GM19238 (cell line): Measurements from ENCODE around the gene TMEM25.
"Not testable (repeated sequence)": the region's sequence is repeated elsewhere in the genome, so short reads cannot be mapped to it uniquely, and the experiment has no call there.

Source experiments
- DNase-seq: peaks from one replicate; pipeline ENCODE4 v3.0.0; 2011; ENCODE audit warnings: low spot score; ENCODE audit not compliant: insufficient read length

The TMEM25 gene

DNA sequence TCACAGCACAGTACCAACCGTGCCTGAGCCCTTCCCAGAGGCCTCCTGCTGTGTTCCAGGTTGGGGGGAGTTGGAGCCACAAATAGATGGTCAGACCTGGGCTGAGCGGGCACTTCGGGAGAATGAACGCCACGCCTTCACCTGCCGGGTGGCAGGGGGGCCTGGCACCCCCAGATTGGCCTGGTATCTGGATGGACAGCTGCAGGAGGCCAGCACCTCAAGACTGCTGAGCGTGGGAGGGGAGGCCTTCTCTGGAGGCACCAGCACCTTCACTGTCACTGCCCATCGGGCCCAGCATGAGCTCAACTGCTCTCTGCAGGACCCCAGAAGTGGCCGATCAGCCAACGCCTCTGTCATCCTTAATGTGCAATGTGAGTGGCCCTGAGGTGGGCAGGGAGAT, 1.1 kb downstream of the TMEM25 start:
- no peak for DNase-seq

DNA sequence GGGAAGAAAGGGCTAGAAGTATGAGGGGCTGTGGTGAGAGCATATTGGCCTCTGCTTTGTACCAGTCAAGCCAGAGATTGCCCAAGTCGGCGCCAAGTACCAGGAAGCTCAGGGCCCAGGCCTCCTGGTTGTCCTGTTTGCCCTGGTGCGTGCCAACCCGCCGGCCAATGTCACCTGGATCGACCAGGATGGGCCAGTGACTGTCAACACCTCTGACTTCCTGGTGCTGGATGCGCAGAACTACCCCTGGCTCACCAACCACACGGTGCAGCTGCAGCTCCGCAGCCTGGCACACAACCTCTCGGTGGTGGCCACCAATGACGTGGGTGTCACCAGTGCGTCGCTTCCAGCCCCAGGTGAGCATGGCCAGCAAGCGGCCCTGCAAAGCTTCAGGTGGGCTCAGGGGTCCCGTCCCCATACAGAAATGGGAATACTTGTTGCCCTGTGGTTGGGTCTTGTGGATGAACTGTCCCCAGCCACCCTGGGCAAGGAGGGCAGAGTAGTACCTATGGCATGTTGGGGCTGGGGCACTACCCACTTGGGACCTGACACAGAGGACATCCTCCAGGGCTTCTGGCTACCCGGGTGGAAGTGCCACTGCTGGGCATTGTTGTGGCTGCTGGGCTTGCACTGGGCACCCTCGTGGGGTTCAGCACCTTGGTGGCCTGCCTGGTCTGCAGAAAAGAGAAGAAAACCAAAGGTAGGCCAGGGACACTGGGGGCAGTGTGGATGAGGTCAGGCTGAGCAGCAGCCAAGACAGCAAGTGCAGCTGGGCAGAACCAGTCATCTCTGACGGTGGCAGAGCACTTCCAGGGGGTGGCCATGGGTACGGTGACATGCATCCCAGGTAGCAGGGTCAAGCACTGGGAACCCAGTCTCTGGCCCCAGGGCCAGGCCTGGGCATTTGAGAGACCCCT, 2.1 kb downstream of the TMEM25 start:
- DNase-seq, result no peak

DNA sequence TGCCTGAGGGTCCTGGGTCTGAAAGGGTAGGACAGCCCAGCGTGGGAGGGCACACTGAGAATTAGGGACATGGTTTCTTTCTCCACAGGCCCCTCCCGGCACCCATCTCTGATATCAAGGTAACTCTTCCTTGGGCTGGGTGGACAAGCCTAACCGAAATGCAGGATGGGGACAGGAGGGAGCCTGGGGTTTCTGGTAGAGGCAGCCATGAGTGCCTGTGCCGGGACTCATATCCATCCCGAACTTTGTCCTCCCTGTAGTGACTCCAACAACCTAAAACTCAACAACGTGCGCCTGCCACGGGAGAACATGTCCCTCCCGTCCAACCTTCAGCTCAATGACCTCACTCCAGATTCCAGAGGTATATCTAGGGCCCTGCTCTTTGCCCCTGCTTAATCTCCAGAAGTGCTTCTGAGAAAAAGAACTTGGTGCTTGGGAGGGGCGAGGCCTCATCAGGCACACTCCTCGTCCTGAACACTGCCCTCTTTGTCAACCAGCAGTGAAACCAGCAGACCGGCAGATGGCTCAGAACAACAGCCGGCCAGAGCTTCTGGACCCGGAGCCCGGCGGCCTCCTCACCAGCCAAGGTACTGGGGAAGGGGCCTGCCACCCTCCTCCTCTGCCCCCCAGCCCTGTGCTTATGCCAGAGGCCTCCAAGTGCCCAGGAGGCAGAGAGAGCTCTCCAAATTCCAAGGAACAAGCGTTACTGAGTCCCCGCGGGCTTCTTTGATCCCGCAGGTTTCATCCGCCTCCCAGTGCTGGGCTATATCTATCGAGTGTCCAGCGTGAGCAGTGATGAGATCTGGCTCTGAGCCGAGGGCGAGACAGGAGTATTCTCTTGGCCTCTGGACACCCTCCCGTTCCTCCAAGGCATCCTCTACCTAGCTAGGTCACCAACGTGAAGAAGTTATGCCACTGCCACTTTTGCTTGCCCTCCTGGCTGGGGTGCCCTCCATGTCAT, 3.1 kb downstream of the TMEM25 start:
- DNase-seq, result no peak

DNA sequence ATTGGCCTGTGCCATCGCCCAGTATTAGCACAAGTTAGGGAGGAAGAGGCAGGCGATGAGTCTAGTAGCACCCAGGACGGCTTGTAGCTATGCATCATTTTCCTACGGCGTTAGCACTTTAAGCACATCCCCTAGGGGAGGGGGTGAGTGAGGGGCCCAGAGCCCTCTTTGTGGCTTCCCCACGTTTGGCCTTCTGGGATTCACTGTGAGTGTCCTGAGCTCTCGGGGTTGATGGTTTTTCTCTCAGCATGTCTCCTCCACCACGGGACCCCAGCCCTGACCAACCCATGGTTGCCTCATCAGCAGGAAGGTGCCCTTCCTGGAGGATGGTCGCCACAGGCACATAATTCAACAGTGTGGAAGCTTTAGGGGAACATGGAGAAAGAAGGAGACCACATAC, 4.3 kb downstream of the TMEM25 start:
- DNase-seq, result no peak

DNA sequence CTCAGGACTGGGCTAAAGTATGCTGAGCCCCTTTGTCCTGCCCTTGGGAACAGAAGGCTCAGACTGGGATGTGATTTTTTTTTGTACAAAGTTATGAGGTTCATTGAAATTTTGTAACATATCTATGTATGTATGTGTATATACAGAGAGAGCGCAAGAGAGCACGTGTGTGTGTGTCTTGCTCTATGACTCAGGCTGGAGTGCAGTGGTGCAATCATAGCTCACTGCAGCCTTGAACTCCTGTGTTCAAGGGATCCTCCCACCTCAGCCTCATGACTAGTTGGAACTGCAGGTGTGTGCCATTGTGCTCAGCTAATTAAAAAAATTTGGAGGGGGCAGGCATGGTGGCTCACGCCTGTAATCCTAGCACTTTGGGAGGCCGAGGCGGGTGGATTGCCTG, 5.7 kb downstream of the TMEM25 start:
- DNase-seq, result no peak

DNA sequence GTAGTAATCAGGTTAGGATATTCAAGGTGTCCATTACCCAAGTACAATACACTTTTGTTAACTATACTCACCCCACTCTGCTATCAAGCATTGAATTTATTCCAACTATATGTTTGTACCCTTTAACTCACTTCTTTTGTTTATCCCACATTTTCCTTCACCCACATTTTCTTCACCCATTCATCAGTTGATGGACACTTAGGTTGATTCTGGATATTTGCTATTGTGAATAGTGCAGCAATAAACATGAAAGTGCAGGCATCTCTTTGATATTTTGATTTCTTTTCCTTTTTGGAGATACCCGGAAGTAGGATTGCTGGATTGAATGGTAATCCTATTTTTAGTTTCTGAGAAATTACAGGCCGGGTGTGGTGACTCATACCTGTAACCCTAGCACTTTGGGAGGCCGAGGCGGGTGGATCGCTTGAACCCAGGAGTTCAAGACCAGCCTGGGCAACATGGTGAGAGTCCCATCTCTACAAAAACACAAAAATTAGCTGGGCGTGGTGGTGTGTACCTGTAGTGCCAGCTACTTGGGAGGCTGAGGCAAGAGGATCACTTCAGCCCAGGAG, 6.5 kb downstream of the TMEM25 start:
- DNase-seq, result no peak

DNA sequence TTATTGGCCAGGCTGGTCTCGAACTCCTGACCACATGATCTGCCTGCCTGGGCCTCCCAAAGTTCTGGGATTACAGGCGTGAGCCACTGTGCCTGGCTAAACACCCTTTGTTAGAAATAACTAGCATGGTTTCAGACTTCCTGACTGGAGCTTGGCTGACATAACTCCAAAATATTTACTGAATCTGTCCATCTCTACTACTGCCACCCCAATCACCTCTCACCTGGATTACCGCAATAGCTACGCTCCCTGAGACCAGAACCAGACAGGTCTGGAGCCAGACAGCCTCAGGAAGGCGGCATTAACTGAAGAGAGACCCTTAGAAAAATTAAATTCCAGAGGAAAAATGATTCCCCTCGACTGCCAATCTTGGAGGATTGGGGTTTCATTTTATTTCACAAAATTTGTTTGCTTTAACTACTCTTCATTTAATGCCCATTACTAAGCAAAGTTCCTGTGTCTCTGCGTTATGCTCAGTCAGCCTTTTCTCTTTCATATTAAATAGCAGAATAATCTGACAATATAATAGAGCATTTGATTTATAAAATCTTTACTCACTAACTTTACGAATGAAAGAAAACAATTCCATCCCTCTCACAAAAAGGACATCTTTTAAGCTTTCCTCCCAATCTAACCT, 13.1 kb downstream of the TMEM25 start:
- no peak for DNase-seq

DNA sequence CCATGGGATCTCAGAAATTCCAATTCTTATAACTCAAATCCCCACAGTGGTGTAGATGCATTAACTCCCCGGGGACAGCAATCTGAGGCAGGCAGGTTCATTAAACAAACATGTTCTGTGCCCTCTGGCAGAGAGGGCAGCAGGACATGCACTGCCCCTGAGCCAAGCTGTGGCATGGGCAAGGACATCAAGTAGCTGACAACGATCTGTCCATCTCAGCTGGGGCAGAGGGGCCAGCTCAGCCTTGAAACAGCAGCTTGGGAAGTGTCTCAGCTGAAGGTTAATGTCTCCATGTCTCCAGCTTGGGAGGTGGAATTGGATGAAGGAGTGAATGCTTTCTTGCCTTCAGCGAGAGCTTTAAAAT, 13.6 kb downstream of the TMEM25 start:
- no peak for DNase-seq

DNA sequence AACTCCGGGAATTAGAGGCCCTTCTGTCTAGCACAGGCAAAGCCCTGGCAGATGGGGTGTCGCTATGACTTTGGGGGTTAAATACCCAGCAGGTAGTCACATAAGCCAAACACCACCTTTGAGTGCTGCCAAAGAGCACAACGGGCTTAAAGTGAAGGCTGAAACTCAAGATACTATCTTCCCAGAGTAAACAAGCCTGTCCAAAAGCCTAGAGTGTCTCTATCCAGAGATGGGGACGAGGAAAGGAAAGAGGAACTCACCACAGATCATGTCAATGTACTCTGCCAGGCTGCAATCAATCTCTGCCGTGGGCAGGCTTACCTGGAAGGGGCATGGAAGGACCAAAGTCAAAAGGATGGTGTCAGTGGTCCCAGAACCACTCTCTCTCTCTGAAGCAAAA, 14.5 kb downstream of the TMEM25 start:
- DNase-seq, result no peak

DNA sequence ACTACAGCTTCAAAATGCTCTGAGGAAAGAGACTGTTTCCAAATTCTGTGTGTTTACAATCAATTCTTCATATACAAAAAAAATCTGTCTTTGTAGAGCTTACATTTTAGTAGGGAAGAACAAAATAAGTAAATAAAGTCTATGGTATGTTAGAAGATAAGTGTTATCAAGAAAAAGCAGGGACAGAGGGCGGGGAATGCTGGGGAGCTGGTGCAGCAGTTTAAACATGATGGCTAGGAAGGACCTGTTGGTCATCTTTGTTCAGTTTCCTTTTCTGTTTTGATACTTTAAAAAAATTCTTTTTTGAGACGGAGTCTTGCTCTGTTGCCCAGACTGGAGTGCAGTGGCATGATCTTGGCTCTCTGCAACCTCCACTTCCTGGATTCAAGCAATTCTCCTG, 16.1 kb downstream of the TMEM25 start:
- DNase-seq, result no peak

DNA sequence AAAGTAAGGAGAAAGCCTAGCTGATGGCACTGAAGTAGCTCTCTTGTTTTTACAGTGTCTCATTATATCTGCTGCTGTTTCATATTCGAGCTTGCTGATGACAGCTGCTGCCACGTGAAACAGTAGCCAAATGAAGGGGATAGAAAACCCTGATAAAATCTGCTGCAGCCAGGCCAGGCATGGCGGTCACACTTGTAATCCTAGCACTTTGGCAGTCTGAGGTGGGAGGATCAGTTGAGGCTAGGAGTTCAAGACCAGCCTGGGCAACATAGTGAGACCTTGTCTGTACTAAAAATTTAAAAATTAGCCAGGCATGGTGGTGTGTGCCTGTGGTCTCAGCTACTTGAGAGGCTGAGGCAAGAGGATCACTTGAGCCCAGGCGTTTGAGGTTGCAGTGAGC, 21.3 kb downstream of the TMEM25 start:
- no peak for DNase-seq

DNA sequence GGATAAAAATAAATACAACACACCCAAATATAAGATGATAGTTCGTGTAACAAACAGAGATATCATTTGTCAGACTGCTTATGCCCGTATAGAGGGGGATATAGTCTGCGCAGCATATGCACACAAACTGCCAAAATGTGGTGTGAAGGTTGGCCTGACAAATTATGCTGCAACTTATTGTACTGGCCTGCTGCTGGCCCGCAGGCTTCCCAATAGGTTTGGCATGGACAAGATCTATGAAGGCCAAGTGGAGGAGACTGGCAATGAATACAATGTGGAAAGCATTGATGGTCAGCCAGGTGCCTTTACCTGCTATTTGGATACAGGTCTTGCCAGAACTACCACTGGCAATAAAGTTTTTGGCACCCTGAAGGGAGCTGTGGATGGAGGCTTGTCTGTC, 29.8 kb downstream of the TMEM25 start:
- DNase-seq, result no peak

DNA sequence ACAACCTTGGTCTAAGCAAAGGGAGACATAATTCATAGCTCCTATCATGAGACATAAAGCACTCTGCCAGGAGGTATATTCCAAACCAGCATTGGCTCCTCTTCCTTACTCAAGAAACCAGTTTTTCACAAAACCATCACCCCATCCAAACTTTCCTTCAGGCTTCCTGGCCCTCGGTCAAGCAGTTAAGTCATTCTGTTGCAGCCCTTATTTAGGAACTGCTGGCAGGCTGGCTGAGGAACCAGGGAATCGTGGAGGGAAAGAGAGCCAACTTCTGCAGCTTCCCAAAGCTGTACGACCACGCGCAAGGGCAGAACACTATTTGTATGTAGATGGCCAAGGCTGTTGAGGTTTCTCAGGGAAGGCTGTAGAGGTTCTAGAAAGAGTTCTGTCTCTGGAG, 34.1 kb downstream of the TMEM25 start:
- no peak for DNase-seq

DNA sequence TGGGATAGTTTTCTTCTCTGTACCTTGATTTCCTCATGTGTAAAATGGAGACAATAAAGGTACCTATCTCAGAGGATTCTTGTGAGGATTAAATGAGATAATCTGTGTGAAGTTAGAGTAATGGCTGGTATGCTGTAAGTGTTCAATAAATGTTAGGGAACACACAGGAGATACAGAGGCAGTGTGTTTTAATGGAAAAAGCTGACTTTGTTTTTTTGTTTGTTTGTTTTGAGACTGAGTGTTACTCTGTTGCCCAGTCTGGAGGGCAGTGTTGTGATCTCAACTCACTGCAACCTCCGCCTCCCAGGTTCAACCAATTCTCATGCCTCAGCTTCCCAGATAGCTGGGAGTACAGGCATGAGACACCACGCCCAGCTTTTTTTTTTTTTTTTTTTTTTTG, 38.7 kb downstream of the TMEM25 start:
- DNase-seq, result no peak

DNA sequence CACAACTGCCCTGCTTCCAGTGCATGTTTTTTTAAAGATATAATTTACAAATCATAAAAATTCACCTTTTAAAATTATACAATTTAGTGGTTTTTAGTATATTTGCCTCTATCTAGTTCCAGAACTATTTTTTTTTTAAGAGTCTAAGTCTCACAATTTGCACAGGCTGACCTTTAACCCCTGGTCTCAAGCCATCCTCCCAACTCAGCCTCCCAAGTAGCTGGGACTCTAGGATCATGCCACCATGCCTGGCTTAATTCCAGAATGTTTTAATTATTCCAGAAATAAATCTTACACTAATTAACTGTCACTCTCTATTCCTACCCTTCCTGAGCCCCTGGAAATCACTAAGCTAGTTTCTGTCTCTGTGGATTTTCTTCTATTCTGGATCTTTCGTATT, 39.8 kb downstream of the TMEM25 start:
- DNase-seq, result no peak

DNA sequence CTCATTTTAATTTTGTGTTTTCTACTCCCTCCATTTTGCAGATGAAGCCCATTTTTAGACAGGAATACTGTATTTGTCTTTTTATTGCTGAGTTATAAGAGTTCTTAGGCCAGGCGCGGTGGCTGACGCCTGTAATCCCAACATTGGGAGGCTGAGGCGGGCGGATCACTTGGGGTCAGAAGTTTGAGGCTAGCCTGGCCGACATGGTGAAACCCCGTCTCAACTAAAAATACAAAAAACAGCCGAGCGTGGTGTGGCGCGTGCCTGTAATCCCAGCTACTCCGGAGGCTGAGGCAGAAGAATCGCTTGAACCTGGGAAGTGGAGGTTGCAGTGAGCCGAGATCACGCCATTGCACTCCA, 40.7 kb downstream of the TMEM25 start:
- not testable (repeated sequence) for DNase-seq

DNA sequence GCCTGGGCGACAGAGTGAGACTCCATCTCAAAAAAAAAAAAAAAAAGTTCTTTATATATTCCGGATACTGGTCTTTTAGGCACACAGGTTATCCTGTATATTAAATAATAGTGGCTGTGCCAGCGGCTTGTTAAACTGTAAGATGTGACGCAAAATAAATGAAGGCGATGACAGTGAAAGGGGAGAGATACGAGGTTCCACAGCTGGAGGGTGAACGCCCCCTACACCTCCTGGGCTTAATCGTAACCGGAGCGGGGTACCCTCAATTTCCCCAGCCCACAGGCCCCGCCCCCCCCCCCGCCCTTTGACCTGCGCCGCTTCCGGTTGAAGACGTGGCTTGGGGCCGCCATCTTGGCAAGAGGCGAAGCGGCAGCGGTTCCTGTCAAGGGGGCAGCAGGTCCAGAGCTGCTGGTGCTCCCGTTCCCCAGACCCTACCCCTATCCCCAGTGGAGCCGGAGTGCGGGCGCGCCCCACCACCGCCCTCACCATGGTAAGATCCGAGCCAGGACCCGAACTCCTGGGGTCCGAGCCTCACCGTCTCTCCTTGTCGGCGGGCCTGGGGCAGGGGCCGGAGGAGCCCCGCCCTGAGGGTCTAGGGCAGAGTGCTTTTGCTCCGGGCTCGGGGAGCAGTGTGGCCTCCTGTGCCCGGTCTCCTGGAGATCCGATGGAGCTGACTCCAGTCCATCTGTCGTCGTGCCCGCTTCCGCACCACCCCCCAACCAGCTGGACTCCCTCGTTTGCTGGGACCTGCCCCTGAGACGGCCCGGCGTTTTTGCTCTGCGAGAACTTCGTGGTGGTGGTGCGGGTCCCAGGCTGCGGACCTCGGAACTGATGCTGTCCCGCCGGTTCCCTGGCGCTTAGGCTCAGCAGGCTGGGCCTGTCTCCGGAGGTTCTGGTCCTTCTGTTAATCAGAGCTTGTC, 41.3 kb downstream of the TMEM25 start, which contains the start of gene ARCN1:
Gene ARCN1 (plus strand): TSS at position 349 of the 920 bp plus-strand sequence. CDS start 139 bp downstream, at position 488.
- DNase-seq, result peak; percentile 81

DNA sequence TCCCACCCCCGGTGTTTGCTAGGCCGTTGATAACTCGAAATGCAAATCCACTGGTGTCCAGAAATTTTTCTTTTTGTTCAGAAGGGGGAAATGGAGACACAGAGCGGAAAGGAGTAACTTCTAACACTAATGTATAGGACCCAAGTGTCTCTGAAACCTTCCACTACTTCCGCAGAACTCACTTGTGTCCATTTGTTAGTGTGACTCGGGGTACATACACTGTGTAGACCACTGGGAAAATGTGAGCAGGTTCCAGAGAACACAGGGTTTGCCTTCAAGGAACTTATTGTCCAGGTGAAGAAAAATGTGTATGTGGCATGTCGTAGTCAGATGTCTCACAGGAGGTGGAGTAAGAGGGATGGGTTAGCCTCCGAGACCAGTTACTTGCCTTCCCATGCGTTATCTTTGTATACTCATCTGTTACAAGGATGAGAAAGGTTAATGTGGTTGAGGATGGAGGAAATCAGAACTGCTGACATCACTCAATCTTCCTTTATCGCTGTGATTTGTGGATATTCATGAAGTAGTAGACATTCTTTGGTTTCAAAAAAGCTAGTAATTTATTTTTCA, 42.1 kb downstream of the TMEM25 start:
- peak; percentile 8 for DNase-seq

DNA sequence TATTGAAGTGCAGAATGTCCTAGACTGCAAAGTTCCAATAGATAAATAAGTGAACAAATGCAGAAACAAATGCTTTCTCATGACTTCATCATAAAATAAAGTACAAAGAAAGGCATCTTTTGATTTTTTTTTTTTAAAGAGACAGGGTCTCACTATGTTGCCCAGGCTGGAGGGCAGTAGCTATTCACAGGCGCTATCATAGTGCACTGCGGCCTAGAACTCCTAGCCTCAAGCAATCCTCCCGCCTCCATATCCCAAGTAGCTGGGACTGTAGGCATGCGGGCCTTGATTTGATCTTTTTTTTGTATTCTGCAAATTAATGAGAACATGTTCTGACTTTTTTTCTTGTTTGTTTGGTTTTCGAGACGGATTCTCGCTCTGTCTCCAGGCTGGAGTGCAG, 43.6 kb downstream of the TMEM25 start:
- DNase-seq, result no peak

DNA sequence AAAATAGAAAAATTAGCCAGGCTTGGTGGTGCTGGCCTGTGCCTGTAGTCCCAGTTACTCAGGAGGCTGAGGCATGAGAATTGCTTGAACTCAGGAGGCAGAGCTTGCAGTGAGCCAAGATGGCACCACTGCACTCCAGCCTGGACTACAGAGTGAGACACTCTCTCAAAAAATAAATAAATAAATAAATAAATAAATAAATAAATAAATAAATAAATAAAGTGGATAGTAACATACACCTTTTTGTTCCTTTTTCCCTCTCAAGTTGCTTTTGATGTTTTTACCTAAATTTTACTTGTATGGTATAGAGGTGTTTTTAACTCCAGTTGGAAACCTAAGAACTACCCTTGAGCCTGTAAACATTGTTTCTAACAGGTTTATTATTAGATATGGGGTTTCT, 47.0 kb downstream of the TMEM25 start:
- not testable (repeated sequence) for DNase-seq
